Retina (tissue), 1 donor: ENCODE measurements around the gene HAO1.
"Not testable (repeated sequence)": the region's sequence is repeated elsewhere in the genome, so short reads cannot be mapped to it uniquely, and the experiment has no call there.

Experiments
- DNase-seq: peaks from one replicate; pipeline ENCODE4 v3.0.0-alpha.2; 2016

Gene HAO1

DNA sequence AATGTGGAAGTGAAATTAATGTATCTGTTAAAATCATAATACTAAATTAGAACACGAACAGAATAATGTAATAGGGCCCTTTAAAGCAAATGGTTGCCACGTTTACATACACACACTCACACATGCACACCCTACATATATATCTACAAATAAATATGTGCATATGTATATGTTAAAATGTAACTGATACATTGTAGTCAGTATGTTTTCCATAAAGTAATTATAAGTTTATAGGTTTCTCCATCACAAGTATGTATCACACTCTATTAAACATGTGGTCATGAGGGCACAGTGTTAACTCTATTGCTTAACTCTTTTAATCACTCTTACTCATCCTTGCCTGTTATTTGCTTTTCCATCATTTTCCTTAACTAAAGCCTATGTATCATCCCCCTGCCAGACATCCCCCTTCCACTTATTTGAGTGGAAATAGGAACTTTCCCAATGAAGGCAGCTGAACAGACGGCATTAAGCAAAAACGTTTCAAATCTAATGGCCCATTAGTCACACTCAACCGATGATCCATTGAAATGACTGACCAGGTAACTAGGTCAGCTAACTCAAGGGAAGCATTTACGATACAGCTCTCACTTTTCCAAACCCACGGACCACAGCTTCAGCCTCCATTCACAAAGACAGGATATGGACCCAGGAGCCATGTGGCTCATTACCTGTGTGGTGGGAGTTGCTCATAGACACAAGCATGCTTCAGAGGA lies 89.3 kb downstream of the HAO1 start:
- DNase-seq, result no peak

DNA sequence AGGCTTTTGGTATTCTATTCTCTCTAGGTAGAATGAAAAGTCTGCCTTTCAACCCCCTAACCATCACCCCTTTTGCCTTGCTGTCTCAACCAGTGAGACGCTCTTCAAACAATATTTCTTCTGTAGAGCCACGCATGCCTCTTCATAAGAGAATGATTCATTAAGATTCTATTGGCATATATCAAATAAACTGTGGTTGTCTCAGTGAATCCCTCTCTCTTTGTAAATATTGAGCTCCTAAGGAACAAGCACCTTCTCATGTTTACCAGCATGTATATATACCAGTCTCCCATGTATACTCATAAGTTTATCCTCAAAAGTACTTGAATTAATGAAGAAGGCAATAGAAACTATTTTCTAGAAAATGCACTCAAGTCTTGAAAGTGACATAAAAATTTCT lies 90.6 kb downstream of the HAO1 start:
- DNase-seq, result no peak

- DNase-seq, result no peak
Observed at GRCh38 chr20:7848351-7848750, 91.9 kb downstream of the HAO1 start.

DNA sequence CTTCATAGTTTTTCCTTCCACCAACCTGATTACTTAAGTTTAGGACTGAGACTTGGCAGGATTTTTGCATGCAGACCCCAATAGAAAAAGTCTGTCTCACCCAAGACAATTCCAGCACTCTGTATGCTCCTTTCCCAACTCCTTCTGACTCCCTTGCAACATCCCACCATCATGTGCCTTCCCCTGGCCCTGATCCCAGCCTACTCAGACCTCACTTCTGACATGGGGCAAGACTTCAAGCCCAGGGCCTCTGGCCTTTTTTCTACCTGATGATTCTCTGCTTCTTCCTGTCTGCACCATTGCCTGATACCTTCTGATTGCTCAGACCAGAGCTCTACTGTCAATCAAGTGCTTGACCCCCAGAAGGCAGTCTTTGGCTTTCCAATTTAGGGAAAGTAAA lies 96.6 kb downstream of the HAO1 start:
- no peak for DNase-seq

DNA sequence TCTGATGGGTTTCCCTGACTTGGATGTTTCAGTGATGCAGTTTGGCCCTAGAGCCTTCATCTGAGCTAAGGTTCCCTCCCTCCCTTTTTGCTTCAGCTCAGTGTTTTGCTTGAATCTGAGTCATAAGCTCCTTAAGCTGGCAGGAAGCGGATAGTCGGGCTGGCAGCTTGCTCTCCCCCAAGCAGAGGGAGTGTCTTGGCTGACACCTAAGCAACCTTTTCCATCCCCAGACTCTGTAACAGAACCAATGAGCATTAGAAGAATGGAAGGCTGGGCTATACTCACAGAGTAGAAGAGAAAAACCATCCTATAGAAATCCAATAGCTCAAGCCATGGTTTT lies 98.3 kb downstream of the HAO1 start:
- DNase-seq, result no peak

GRCh38 chr20:7841291-7841970 lies 98.8 kb downstream of the HAO1 start:
- DNase-seq, result no peak

DNA sequence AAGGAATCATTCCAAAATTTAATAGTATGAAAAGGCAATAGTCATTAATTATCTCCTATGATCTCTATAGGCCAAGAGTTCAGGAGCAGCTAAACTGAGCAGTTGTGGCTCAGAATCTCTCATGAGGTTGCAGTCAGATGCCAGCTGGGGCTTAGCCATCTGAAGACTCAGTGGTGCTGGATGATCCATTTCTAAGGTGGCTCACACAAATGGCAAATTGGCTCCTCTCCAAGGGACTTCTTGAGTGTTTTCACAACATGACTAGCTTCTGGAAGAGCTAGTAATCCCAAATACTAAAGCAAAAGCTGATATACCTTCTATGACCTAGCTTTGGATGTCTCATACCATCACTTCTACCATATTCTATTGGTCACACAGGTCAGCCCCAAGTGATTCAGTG lies 104.2 kb downstream of the HAO1 start:
- DNase-seq, result no peak

GRCh38 chr20:7834441-7834840 lies 105.8 kb downstream of the HAO1 start:
- DNase-seq, result not testable (repeated sequence)
